HepG2 (cell line): ENCODE measurements around the gene CLDN19. TPM values are rescaled to one million over a fixed set of nuclear protein-coding genes. Genes with fewer than 3 reads are reported as not detected.

Source experiments
- AGO1 ChIP-seq: fragments of 200-400 bp; formaldehyde crosslinking; IDR thresholded peaks from 2 replicates; pipeline ENCODE4 v1.6.1; 2017; ENCODE audit warnings: mild to moderate bottlenecking, low read depth, low read length, moderate library complexity; ENCODE audit not compliant: poor library complexity, severe bottlenecking
- AGO2 ChIP-seq: fragments of 200-400 bp; formaldehyde crosslinking; optimal IDR thresholded peaks from 2 replicates; pipeline ENCODE3; 2017; ENCODE audit warnings: mild to moderate bottlenecking, low read depth, low read length, moderate library complexity
- FOXP1 ChIP-seq, 2 experiments: fragments of 450-650 bp in 1 of 2; IDR thresholded peaks; 2 replicates each; pipeline ENCODE4 v1.6.1; 2017 to 2018; ENCODE audit warnings: antibody characterized with exemption in 1 of 2
- IRX3 ChIP-seq: sonication (generic); formaldehyde crosslinking; IDR thresholded peaks from 2 replicates; pipeline ENCODE4 v1.8.1; 2023; ENCODE audit warnings: mild to moderate bottlenecking, low read depth, missing genetic modification reagents, borderline replicate concordance
- KDM6A ChIP-seq: IDR thresholded peaks from 2 replicates; pipeline ENCODE4 v1.6.1; 2016; ENCODE audit warnings: low read depth
- KLF13 ChIP-seq: sonication (generic); formaldehyde crosslinking; IDR thresholded peaks from 2 replicates; pipeline ENCODE4 v1.4.0; 2020; ENCODE audit warnings: mild to moderate bottlenecking, missing genetic modification reagents
- LCORL ChIP-seq, 2 experiments: fragments of 450-650 bp in 1 of 2; sonication (generic) in 1 of 2; formaldehyde crosslinking in 1 of 2; IDR thresholded peaks; 2 replicates each; pipeline versions ENCODE4 v1.5.0 to v1.6.1; 2017 to 2020; ENCODE audit warnings: antibody characterized with exemption in 1 of 2, missing genetic modification reagents in 1 of 2
- NFYC ChIP-seq: IDR thresholded peaks from 2 replicates; pipeline ENCODE4 v1.6.1; 2016; ENCODE audit warnings: missing genetic modification reagents, missing compliant biosample characterization
- POLR2G ChIP-seq: fragments of 200-400 bp; formaldehyde crosslinking; IDR thresholded peaks from 2 replicates; pipeline ENCODE4 v1.6.1; 2018; ENCODE audit warnings: mild to moderate bottlenecking, low read depth, low read length, moderate library complexity
- RARG ChIP-seq: sonication (generic); formaldehyde crosslinking; IDR thresholded peaks from 2 replicates; pipeline ENCODE4 v1.4.0; 2020; ENCODE audit warnings: low read depth, mild to moderate bottlenecking, missing genetic modification reagents
- SALL1 ChIP-seq: sonication (generic); formaldehyde crosslinking; IDR thresholded peaks from 2 replicates; pipeline ENCODE4 v1.8.0; 2022; ENCODE audit warnings: mild to moderate bottlenecking, missing genetic modification reagents
- TEAD3 ChIP-seq: optimal IDR thresholded peaks from 2 replicates; pipeline ENCODE3; 2016; ENCODE audit warnings: borderline replicate concordance
- ZBED4 ChIP-seq: sonication (generic); formaldehyde crosslinking; IDR thresholded peaks from 2 replicates; pipeline ENCODE4 v1.4.0; 2020; ENCODE audit warnings: missing genetic modification reagents, borderline replicate concordance
- ZMAT5 ChIP-seq: sonication (generic); formaldehyde crosslinking; IDR thresholded peaks from 2 replicates; pipeline ENCODE4 v1.5.0; 2020; ENCODE audit warnings: mild to moderate bottlenecking, low read depth, missing genetic modification reagents, borderline replicate concordance
- ZNF329 ChIP-seq: sonication (generic); formaldehyde crosslinking; IDR thresholded peaks from 2 replicates; pipeline ENCODE4 v1.9.0; 2021; ENCODE audit warnings: low read depth, mild to moderate bottlenecking, missing genetic modification reagents
- ZNF441 ChIP-seq: sonication (generic); formaldehyde crosslinking; IDR thresholded peaks from 2 replicates; pipeline ENCODE4 v1.7.0; 2021; ENCODE audit warnings: missing genetic modification reagents, borderline replicate concordance
- ZNF556 ChIP-seq: sonication (generic); formaldehyde crosslinking; IDR thresholded peaks from 2 replicates; pipeline ENCODE4 v1.4.0; 2020; ENCODE audit warnings: mild to moderate bottlenecking, missing genetic modification reagents, borderline replicate concordance
- ZNF75D ChIP-seq: sonication (generic); formaldehyde crosslinking; IDR thresholded peaks from 2 replicates; pipeline ENCODE4 v1.8.1; 2023; ENCODE audit warnings: missing genetic modification reagents, mild to moderate bottlenecking, borderline replicate concordance
- polyA plus RNA-seq, 8 experiments: library from polyadenylated mRNA; depleted of rRNA in 3 of 8; stranded (reverse) in 7 of 8; unstranded in 1 of 8; fragments of >200 nt; fragmentation: Illumina TruSeq in 4 of 8; extraction: Trizol in 4 of 8; gene quantifications; 2 replicates each; pipeline versions ENCODE4 v1.2.1 to v1.2.3, GENCODE V29; 2011 to 2016; ENCODE audit warnings: low read depth in 4 of 8, missing spikeins in 1 of 8, mixed read lengths in 1 of 8; ENCODE audit not compliant: insufficient read depth in 1 of 8
- total RNA-seq, 5 experiments: library from RNA; depleted of rRNA; stranded (reverse); fragments of >200 nt; fragmentation: Illumina TruSeq; extraction: Trizol; gene quantifications; 2 replicates each; pipeline ENCODE4 v1.2.3, GENCODE V29; 2016; ENCODE audit warnings: low read depth in 1 of 5
- TF ChIP-seq, protein P1 (sequence below): sonication (generic); formaldehyde crosslinking; IDR thresholded peaks from 2 replicates; pipeline ENCODE4 v1.4.0; 2020; ENCODE audit warnings: missing genetic modification reagents, mild to moderate bottlenecking, borderline replicate concordance
- TF ChIP-seq, protein P2 (sequence below): sonication (generic); formaldehyde crosslinking; IDR thresholded peaks from 2 replicates; pipeline ENCODE4 v1.5.0; 2020; ENCODE audit warnings: missing genetic modification reagents, mild to moderate bottlenecking, borderline replicate concordance

The CLDN19 gene
- total and polyA plus RNA-seq, 2 of the 13 experiments (the other 11 are each of a cell fraction or from before 2014, with no cell fraction given) = 5.0 to 7.6 TPM

- TF ChIP-seq, protein P1, sequence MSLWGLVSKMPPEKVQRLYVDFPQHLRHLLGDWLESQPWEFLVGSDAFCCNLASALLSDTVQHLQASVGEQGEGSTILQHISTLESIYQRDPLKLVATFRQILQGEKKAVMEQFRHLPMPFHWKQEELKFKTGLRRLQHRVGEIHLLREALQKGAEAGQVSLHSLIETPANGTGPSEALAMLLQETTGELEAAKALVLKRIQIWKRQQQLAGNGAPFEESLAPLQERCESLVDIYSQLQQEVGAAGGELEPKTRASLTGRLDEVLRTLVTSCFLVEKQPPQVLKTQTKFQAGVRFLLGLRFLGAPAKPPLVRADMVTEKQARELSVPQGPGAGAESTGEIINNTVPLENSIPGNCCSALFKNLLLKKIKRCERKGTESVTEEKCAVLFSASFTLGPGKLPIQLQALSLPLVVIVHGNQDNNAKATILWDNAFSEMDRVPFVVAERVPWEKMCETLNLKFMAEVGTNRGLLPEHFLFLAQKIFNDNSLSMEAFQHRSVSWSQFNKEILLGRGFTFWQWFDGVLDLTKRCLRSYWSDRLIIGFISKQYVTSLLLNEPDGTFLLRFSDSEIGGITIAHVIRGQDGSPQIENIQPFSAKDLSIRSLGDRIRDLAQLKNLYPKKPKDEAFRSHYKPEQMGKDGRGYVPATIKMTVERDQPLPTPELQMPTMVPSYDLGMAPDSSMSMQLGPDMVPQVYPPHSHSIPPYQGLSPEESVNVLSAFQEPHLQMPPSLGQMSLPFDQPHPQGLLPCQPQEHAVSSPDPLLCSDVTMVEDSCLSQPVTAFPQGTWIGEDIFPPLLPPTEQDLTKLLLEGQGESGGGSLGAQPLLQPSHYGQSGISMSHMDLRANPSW (CRISPR knock-in tag) = no peak
- TF ChIP-seq TEAD3 (CRISPR knock-in tag) (no peak), IRX3 (CRISPR knock-in tag) (peak; percentile 84; the same call in 1 of the 2 replicates), ZMAT5 (CRISPR knock-in tag) (no peak), POLR2G (peak; percentile 96), NFYC (CRISPR knock-in tag) (peak; percentile 50), LCORL (IDR thresholded peaks at IDR 0.05) (no peak), LCORL (CRISPR knock-in tag; IDR thresholded peaks at IDR 0.05) (no peak), FOXP1 (IDR thresholded peaks at IDR 0.05) (no peak), FOXP1 (CRISPR knock-in tag; IDR thresholded peaks at IDR 0.05) (no peak), KDM6A (CRISPR knock-in tag) (no peak), AGO1 (no peak), RARG (CRISPR knock-in tag) (peak; percentile 92; the same call in 1 of the 2 replicates), ZNF441 (no peak), ZBED4 (CRISPR knock-in tag) (no peak), AGO2 (peak; percentile 40), SALL1 (peak; percentile 56), ZNF556 (CRISPR knock-in tag) (peak; percentile 70; the same call in 1 of the 2 replicates), KLF13 (CRISPR knock-in tag) (no peak), ZNF75D (CRISPR knock-in tag) (no peak), ZNF329 (CRISPR knock-in tag) (peak; percentile 50; the same call in 1 of the 2 replicates)
- TF ChIP-seq, protein P2, sequence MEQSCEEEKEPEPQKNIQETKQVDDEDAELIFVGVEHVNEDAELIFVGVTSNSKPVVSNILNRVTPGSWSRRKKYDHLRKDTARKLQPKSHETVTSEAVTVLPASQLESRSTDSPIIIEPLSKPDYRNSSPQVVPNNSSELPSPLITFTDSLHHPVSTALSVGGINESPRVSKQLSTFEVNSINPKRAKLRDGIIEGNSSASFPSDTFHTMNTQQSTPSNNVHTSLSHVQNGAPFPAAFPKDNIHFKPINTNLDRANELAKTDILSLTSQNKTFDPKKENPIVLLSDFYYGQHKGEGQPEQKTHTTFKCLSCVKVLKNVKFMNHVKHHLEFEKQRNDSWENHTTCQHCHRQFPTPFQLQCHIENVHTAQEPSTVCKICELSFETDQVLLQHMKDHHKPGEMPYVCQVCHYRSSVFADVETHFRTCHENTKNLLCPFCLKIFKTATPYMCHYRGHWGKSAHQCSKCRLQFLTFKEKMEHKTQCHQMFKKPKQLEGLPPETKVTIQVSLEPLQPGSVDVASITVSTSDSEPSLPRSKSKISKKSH (CRISPR knock-in tag) = 0 out of 2 replicates have a peak, but pooled peaks have one; percentile 19
Measured at GRCh38 chr1:42766741-42767509, 26.9 kb upstream of the CLDN19 start, which contains the start of the genes C1orf50 and P3H1 (continued).
